ENCODE data around the gene LRRC51. TPM values are rescaled to one million over a fixed set of nuclear protein-coding genes. Genes with fewer than 3 reads are reported as not detected.

The LRRC51 gene
- polyA plus RNA-seq, 3 donors: 1.3 to 1.9 (median 1.6) TPM

GRCh38 chr11:72061739-72062396 is 18.8 kb upstream of the LRRC51 start:
- peaks cover 96% of the 10 kb centered on the region for H3K79me2 ChIP-seq (ENCODE audit: insufficient read depth, low read length)
- H3K27ac ChIP-seq (ENCODE audit: low read depth in 1 of 2, low read length in 2 of 2): peak overlapping the region; percentile 12 to 60
- peaks cover 16 to 69% of the 10 kb centered on the region in 2 donors for H3K36me3 ChIP-seq (replicated peaks in 1 of 2; ENCODE audit: control insufficient read depth in 1 of 2, insufficient read depth in 2 of 2, low read length in 2 of 2)
- H3K27me3 ChIP-seq (ENCODE audit: control insufficient read depth in 2 of 2, insufficient read depth in 2 of 2, low read length in 2 of 2): no peaks in the 10 kb centered on the region
- peaks cover 29 to 60% of the 10 kb centered on the region in 2 donors for H3K36me3 Mint-ChIP-seq
- no peak overlapping the region for H3K4me2 ChIP-seq (replicated peaks; ENCODE audit: extremely low read depth, low read length, poor library complexity, severe bottlenecking)
- H4K20me1 ChIP-seq (ENCODE audit: insufficient read depth, low read length): peaks cover 4% of the 10 kb centered on the region
- no peak overlapping the region for H3K4me3 ChIP-seq (replicated peaks in 1 of 3; ENCODE audit: low read depth in 2 of 3, low read length in 3 of 3)
- peaks cover 15% of the 10 kb centered on the region for H3K4me1 Mint-ChIP-seq
- WGBS (ENCODE audit: insufficient coverage): 80% methylated on average over 2 of the region's 5 CpGs
- H3K27ac Mint-ChIP-seq: peak overlapping the region; percentile 30 to 92 (median 87)
- peaks cover 0 to 1% (median 0%) of the 10 kb centered on the region in 3 donors for H3K27me3 Mint-ChIP-seq (ENCODE audit: low read depth in 3 of 3)
- H2AFZ ChIP-seq (ENCODE audit: insufficient read depth, low read depth, low read length, poor library complexity, severe bottlenecking): no peak overlapping the region
- H3K9ac ChIP-seq (ENCODE audit: insufficient read depth, low read length, poor library complexity, severe bottlenecking): no peak overlapping the region
- H3K4me3 Mint-ChIP-seq: peak overlapping the region in 1 of 2 donors; percentile 49
- intact Hi-C loops (cut with micrococcal nuclease): no loop called here
- no peak for TF ChIP-seq CTCF (IDR thresholded peaks at IDR 0.05)
- no peaks in the 10 kb centered on the region for H3K9me3 ChIP-seq (replicated peaks in 1 of 2; ENCODE audit: control insufficient read depth in 1 of 2, insufficient read depth in 1 of 2, low read length in 2 of 2)
- DNase-seq: peak; percentile 34 to 56 (median 42)
- H3K9me3 Mint-ChIP-seq: no peaks in the 10 kb centered on the region
- peaks cover 11 to 15% of the 10 kb centered on the region in 2 donors for H3K4me1 ChIP-seq (ENCODE audit: control insufficient read depth in 1 of 2, insufficient read depth in 2 of 2, low read length in 2 of 2)

GRCh38 chr11:72066855-72067254 is 13.8 kb upstream of the LRRC51 start:
- intact Hi-C loops (cut with micrococcal nuclease): loop anchor here in 1 of 2 donors (5.0 kb wide), 1 partner anchor 35 kb away; no protein-coding TSS in a partner anchor
- H3K4me1 Mint-ChIP-seq: peaks cover 53% of the 10 kb centered on the region
- H3K79me2 ChIP-seq (ENCODE audit: insufficient read depth, low read length): peaks cover 90% of the 10 kb centered on the region
- peak overlapping the region in 1 of 2 donors; percentile 96 for H3K27ac ChIP-seq (ENCODE audit: low read depth in 1 of 2, low read length in 2 of 2)
- H3K9me3 Mint-ChIP-seq: no peaks in the 10 kb centered on the region
- no peaks in the 10 kb centered on the region for H3K27me3 ChIP-seq (ENCODE audit: control insufficient read depth in 2 of 2, insufficient read depth in 2 of 2, low read length in 2 of 2)
- no peak for DNase-seq
- H2AFZ ChIP-seq (ENCODE audit: insufficient read depth, low read depth, low read length, poor library complexity, severe bottlenecking): no peak overlapping the region
- H3K4me3 ChIP-seq (replicated peaks in 1 of 3; ENCODE audit: low read depth in 2 of 3, low read length in 3 of 3): no peak overlapping the region
- H3K36me3 Mint-ChIP-seq: peaks cover 17 to 38% of the 10 kb centered on the region in 2 donors
- peaks cover 9 to 42% of the 10 kb centered on the region in 2 donors for H3K36me3 ChIP-seq (replicated peaks in 1 of 2; ENCODE audit: control insufficient read depth in 1 of 2, insufficient read depth in 2 of 2, low read length in 2 of 2)
- no peaks in the 10 kb centered on the region for H3K9me3 ChIP-seq (replicated peaks in 1 of 2; ENCODE audit: control insufficient read depth in 1 of 2, insufficient read depth in 1 of 2, low read length in 2 of 2)
- H3K27ac Mint-ChIP-seq: peak overlapping the region in 4 of 7 donors; percentile 6 to 75 (median 23)
- peaks cover 47 to 59% of the 10 kb centered on the region in 2 donors for H3K4me1 ChIP-seq (ENCODE audit: control insufficient read depth in 1 of 2, insufficient read depth in 2 of 2, low read length in 2 of 2)
- no peak overlapping the region for H3K4me2 ChIP-seq (replicated peaks; ENCODE audit: extremely low read depth, low read length, poor library complexity, severe bottlenecking)
- no peak for TF ChIP-seq CTCF (IDR thresholded peaks at IDR 0.05)
- H3K4me3 Mint-ChIP-seq: no peak overlapping the region
- no peaks in the 10 kb centered on the region for H3K27me3 Mint-ChIP-seq (ENCODE audit: low read depth in 3 of 3)
- no peak overlapping the region for H3K9ac ChIP-seq (ENCODE audit: insufficient read depth, low read length, poor library complexity, severe bottlenecking)
- H4K20me1 ChIP-seq (ENCODE audit: insufficient read depth, low read length): no peaks in the 10 kb centered on the region

Data from CD14-positive monocyte (primary cell).